Stimulated activated CD8-positive, alpha-beta memory T cell treated with anti-CD3 and anti-CD28 coated beads, Interleukin-12 subunit alpha, Interleukin-12 subunit beta, amount 100 ng/mL, for 24 hours (primary cell): ENCODE data around the gene CACNA1I.

Experiments
- DNase-seq: peaks from one replicate; pipeline ENCODE4 v3.0.0-alpha.2; 2020; ENCODE audit errors: extremely low read depth

The CACNA1I gene

DNA sequence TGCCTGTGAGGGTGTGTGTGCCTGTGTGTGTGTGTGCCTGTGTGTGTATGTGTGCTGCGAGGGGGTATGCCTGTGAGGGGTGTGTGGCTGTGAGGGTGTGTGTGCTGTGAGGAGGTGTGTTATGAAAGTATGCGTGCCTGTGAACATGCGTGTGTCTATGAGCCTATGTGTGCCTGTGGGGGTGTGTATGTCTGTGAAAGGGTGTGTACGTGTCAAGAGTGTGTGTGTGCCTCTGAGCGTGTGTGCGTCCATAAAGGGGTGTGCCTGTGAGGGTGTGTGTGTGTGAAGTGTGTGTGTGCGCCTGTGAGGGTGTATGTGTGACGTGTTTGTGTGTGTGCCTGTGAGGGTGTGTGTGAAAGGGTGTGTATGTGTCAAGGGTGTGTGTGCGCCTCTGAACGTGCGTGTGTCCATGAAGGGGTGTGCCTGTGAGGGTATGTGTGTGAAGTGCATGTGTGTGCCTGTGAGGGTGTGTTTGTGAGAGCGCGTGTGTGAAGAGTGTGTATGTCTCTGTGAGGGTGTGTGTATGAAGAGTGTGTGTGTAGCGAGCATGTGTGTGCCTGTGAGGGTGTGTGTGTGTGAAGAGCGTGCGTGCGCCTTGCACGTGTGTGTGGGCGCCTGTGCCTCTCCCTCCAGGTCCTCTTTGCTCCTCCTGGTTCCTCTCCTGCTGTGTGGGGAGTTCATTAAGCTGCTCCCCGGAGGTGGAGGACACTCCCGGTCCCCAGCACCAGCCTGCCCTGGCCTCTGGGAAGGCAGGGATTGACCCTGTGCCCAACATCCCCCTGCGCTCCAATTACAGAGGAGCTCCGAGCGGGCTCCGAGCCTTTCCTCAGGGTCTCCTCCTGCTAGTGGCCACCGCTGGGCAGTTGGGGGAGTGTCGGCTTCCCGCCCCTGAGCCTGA, 53.3 kb downstream of the CACNA1I start:
- no peak for DNase-seq

GRCh38 chr22:39624501-39624821, 53.9 kb downstream of the CACNA1I start:
- no peak for DNase-seq

GRCh38 chr22:39625569-39626537, 55.3 kb downstream of the CACNA1I start:
- no peak for DNase-seq

- DNase-seq = no peak
Measured at GRCh38 chr22:39627208-39627607, 56.7 kb downstream of the CACNA1I start.

DNA sequence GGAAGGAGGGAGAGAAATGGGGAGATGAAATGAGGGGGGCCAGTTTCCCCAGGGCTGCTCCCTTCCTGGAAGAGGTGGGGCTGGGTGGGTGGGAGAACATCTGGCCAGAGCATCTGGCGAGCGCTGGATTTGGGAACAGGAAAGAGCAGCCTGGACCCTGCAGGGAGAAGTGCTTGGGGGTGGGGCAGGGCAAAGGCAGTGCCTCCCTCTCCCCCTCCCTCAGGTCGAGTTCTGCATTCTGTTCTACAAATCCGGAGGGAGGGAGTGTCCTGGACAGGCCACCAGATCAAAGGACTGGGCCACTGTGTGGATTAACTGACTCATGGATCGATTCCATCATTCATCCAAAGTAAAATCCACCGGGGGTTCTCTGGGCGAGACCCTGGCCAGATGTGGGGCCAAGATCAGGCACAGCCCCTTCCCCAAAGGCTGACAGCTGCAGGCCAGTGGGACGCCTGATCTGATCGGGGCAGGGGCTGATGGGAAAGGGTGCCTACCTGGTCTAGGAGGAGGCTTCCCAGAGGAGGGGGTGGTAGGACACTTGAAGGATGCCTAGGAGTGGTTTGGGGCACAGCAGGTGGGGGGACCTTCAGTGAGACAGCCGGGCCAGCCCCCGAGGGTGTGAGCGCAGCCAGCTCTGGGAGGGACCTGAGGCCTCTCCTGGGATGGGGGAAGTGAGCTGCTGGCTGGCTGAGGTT, 57.5 kb downstream of the CACNA1I start:
- DNase-seq = no peak

DNA sequence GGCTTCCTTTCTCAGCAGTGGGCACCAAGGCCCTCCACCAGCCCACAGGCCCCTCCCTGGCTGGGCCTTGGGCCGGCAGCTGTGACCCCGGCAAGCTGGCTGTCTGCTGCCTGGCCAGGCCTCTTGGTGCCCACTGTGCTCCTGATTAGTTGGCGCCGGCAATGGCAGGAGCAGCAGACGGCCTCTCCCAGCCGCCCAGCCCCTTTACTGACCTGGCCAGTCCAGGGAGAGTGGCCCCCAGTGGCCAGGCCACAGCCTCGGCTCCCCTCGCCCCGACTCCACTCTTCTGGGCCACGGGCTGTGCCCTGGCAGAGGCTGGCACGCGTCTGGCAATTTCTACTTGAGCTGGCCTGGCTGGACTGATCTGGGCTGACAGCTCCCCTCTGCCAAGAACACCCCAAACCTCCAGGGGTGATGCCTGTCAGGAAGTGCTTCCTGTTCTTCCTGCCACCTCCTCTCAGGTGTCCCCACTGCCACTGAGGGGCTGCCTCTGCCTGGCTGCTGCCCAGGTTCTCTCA, 58.1 kb downstream of the CACNA1I start:
- DNase-seq = no peak

DNA sequence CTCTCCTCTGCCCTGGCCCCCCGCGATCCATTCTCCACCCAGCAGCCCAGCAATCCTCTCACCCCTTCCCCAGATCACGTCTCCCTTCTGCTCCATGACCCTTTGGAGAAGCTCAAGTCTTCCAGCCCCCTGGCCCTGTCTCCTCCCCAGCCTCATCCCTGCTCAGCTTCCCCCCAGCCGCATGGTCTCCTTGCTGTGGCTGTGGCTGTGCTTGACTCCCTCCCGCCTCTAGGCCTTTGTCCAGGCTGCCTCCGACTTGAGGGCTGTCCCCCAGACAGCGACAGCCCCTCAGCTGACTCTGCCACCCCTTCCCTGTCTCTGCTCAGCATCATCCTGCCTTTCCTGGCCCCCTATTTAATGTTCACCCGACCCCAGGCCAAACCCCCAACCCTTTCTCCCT, 59.3 kb downstream of the CACNA1I start:
- DNase-seq = no peak

DNA sequence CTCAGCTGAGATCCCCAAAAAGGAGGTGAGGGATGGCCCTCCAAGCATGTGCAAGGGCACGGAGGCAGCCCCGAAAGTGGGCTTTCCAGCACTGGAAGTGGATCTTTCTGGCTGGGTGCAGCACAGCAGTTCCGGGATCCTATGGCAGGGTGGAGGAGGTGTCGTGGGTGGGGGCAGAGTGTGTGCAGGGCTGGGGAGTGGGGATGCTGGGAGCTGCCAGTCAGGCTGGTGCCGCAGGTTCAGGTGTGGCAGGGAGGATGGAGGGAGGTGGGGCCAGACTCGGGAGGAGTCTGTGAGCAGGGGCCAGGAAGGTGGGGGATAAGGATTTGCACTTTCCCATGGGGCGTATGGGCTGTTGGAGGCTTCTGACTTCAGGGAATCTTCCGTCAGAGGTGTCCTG, 60.2 kb downstream of the CACNA1I start:
- no peak for DNase-seq

- DNase-seq = no peak
Measured at GRCh38 chr22:39631381-39632286, 61.1 kb downstream of the CACNA1I start.

DNA sequence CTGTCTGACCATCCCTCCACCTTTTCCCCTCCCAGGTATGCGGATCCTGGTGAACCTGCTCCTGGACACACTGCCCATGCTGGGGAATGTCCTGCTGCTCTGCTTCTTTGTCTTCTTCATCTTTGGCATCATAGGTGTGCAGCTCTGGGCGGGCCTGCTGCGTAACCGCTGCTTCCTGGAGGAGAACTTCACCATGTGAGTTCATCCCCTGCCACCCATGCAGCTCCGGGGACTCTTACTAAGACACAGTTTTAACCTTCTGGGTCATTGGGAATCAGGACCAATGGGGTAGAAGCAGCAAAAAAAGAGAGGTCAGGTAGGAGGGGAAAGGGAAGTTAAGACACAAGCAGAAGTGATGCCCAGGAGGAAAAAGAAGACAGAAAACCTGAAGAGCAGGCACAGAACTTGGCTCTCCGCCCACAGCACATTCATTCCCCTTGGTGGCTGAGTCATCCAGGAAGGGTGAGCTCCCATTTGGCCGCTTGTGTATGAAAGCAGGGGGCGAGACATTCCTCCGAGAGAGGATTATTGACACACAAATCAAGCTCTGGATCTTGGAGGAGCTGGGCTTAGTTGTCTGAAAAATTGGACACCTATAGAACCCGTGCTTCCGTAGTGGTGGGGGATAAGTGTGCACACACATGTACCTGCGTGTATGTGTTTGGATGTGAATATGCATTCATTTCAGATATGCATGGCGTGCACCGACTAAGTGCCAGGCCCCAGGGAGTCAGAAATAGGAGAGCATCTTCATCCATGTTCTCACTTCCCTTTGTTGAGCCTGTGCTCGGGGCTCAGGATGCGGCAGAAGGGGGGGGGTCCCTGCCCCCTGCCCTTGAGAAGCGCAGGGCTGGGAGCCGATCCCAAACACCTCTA, 64.2 kb downstream of the CACNA1I start:
- no peak for DNase-seq

GRCh38 chr22:39635719-39636118, 65.2 kb downstream of the CACNA1I start:
- no peak for DNase-seq

DNA sequence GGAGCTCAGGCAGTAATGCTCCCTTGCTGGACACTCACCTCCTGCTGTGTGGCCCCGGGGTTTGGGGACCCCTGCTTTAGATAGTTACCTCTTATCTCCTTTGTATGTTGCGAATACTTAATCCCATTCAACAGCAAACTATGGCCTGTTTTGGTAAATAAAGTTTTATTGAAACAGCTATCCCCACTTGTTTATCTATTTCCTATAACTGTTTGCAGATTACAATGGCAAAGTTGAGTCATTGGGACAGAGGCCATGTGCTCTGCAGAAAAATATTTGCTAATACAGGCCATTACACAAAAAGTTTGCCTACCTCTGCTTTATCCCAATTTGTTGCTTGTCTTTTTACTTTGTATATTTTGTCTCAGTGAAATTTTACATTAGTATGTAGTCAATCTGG, 68.4 kb downstream of the CACNA1I start:
- DNase-seq = no peak

DNA sequence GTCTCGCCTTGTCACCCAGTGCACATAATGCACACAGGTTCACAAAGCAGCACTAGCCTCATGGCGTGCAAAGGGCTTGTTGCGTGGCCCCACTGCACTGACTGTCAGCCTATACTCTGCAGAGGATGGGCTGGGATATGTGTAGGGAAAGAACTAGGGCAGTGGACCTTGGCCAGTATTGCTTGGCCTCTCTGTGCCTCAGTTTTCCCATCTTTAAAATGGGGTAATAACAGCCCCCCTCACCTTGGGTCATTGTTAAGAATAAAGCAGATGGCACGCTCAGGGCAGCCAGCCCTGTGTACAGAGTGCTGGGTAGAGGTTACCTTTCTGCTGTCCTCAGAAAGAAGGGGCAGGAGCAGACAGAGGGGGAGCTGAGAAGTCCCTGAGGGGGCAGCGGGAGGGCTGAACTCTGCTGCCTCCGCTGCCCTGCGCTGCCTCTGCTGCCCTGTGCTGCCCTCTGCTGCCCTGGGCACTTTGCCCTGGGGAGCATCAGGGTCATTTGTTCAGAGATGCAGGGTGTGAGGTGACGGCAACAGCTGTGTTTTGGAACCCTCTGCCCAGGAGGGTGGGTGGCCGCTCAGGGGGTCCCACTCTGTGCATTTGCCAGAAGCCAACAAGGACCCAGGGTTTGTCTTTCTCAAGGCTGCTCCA, 71.2 kb downstream of the CACNA1I start:
- no peak for DNase-seq

DNA sequence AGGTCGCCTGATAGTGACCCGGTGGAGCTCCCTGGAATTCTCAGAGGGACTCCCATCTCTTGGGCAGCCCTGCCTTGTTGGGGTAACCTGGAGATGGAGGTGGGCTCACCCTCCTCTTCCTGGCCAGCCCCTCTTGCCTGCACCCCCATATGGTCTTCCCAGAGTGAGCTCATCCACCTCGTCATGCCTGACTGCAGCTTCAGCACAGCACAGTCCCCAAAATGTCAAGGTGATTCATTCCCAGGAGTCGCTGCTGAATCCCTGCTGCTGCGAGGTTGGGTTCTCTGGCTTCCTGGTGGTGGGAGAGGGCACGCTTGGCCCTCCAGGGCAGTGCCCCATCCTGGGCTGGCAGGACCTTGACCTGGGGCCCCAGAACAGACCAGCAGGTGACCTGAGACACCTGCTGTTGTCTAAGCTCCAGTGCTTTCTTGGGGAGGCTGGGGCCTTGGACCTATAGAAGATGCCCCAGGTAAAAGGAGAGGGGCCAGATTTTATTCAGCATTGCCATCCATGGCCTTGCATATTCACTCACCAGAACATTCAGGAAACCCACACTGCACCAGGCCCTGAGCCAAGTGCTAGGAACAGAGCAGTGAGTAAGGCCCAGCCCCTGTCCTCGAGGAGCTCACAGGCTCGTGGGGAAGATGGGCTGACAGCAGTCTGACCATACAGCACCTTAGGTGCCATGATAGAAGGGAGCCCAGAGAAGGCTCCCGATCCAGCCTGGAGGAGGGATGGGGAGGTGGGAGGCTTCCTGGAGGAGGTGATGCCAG, 72.9 kb downstream of the CACNA1I start:
- no peak for DNase-seq

DNA sequence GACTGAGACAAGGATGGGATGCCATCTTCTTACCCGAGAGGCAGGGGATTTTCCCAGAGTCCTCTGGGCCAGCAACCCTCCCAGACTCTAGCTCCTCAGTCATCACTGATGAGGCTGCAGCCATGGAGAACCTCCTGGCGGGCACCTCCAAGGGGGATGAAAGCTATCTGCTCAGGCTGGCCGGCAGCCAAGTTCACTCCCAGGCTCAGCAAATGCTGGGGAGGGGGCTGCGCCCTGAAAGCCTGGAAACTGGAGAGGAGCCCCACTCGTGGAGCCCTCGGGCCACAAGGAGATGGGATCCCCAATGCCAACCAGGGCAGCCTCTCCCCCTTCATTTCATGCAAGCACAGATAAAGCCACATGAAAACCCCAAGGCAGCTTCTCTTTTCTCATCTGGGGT, 75.0 kb downstream of the CACNA1I start:
- no peak for DNase-seq

DNA sequence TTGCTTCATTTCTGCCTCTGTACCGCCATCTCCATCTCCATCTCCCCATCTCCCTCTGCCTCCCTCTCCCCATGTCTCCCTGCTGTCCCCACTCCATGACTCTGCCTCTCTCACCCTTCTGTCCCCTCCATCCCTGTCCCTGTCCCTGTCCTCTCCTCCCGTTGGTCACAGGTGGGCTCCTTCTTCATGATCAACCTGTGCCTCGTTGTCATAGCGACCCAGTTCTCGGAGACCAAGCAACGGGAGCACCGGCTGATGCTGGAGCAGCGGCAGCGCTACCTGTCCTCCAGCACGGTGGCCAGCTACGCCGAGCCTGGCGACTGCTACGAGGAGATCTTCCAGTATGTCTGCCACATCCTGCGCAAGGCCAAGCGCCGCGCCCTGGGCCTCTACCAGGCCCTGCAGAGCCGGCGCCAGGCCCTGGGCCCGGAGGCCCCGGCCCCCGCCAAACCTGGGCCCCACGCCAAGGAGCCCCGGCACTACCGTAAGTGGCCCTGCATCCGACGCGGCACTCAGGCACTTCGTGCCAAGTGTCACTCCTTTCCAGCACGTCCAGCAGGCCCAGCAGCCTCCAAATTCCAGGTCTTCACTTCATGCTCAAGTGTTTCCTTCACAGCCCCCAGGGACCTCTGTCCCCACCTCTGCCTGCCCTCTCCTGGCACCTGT, 76.0 kb downstream of the CACNA1I start:
- no peak for DNase-seq

DNA sequence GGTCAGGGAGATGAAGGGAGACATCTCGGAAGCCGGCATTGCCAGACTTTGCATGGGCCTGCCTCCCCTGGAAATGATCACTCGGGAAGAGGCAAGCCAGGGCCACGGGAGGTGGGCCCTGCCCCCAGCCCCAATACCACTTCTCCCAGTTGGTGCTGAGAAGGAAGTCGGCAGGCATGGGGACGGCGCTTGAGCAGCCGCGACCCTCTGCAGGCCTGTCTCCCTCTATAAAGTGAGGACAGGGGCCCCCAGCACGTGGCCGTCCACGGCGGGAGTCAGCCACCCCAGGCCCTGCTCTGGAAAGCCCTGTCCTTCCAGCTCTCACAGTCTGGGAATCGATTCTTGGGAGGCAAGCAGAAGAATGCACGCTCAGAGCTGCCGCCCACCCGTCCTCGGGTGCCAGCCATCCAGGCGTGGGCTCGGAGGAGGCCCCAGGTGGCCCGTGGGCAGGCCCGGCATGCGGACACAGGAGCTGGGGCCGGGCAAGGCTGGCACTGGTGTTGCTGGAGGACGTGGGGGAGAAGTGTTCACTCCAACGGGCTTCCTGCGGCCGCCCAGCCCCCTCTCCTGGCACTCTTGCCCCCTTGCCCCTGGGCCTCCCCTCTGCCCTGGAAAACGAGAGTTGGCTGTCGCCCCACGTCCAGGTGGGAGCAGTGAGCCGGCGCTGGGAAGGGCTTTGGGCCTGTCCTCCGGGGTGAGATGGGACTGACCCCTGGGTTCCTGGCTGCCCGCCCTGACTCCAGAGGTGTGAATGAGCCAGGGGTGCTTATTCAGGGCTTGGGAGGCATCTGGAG, 77.5 kb downstream of the CACNA1I start:
- no peak for DNase-seq
